Left cardiac atrium (tissue), 4 donors: ENCODE measurements around the gene KRT16. TPM values are rescaled to one million over a fixed set of nuclear protein-coding genes. Genes with fewer than 3 reads are reported as not detected.
"Not testable (repeated sequence)": the region's sequence is repeated elsewhere in the genome, so short reads cannot be mapped to it uniquely, and the experiment has no call there.

Source experiments
- ATAC-seq, 2 donors: fragments of 200-7000 bp; cut with Tn5 transposase; one replicate each; pipeline ENCODE4 v1.9.1; 2020; ENCODE audit warnings: mild to moderate bottlenecking in 2 of 2, moderate library complexity in 2 of 2
- DNase-seq: peaks from one replicate; pipeline ENCODE4 v3.0.0-alpha.2; 2020
- intact Hi-C, 2 donors: fragments of 100-400 bp; cut with DNase I; formaldehyde crosslinking; loops; one replicate each; pipeline versions ENCODE4 v1.14.1 to v1.15.1; 2022 to 2023
- total RNA-seq, 2 donors: library from RNA; stranded (reverse); fragmentation: NEBNext Ultra II Directional; extraction: Animal tissue kit (Norgen Biotek cat#: 25700); gene quantifications; one replicate each; pipeline ENCODE4 v1.2.1, GENCODE V29; 2021
- donor health status: DM: no; HTN: yes; CAD: no.
- donor health status: DM: no; HTN: yes; CAD: no; lungs with severe emphysema.
- donor health status: DM: yes; HTN: yes; CAD: no.
- donor health status: Dilated cardiomyopathy.

The KRT16 gene
- total RNA-seq, 2 donors from 2014 or later: 0.44 to 1.1 TPM

GRCh38 chr17:41592601-41593305 is 19.8 kb downstream of the KRT16 start:
- ATAC-seq (peak in 1 of 2 donors; percentile 15), DNase-seq (no peak)
- intact Hi-C loops: no loop called here

- DNase-seq (no peak), ATAC-seq (peak in 1 of 2 donors; percentile 18)
- intact Hi-C loops: no loop called here
Measured at GRCh38 chr17:41589301-41589700, 23.3 kb downstream of the KRT16 start.

- intact Hi-C loops: no loop called here
- ATAC-seq (peak in 1 of 2 donors; percentile 55), DNase-seq (no peak)
Measured at GRCh38 chr17:41588126-41588810, 24.3 kb downstream of the KRT16 start.

- intact Hi-C loops: no loop called here
- ATAC-seq (no peak), DNase-seq (no peak)
Measured at GRCh38 chr17:41586863-41587495, 25.6 kb downstream of the KRT16 start, which contains the start of gene KRT14. Gene KRT14 (minus strand): TSS chr17:41586895. CDS start chr17:41586834, 61 bp downstream.

GRCh38 chr17:41585301-41586056 is 27.1 kb downstream of the KRT16 start:
- DNase-seq (no peak), ATAC-seq (no peak)
- intact Hi-C loops: no loop called here

- intact Hi-C loops, ATAC-seq, DNase-seq: not testable (repeated sequence)
Measured at GRCh38 chr17:41584331-41584927, 28.1 kb downstream of the KRT16 start.

- DNase-seq: no peak
- peak in 1 of 2 donors; percentile 3 for ATAC-seq
- intact Hi-C loops: no loop called here
Measured at GRCh38 chr17:41583137-41584127, 29.1 kb downstream of the KRT16 start.

- peak in 1 of 2 donors; percentile 33 for ATAC-seq
- DNase-seq, intact Hi-C loops: not testable (repeated sequence)
Measured at GRCh38 chr17:41582061-41582968, 30.3 kb downstream of the KRT16 start.

GRCh38 chr17:41581366-41582060 is 31.1 kb downstream of the KRT16 start:
- no peak for DNase-seq
- intact Hi-C loops: no loop called here
- ATAC-seq: no peak

- intact Hi-C loops: no loop called here
- no peak for ATAC-seq
- no peak for DNase-seq
Measured at GRCh38 chr17:41580687-41581365, 31.7 kb downstream of the KRT16 start.

GRCh38 chr17:41580244-41580575 is 32.4 kb downstream of the KRT16 start:
- intact Hi-C loops: no loop called here
- no peak for DNase-seq
- ATAC-seq: no peak

GRCh38 chr17:41579484-41580243 is 32.9 kb downstream of the KRT16 start:
- DNase-seq (peak; percentile 71), ATAC-seq (peak; percentile 80 to 86)
- intact Hi-C loops: no loop called here

- ATAC-seq: no peak
Measured at GRCh38 chr17:41578971-41579370, 33.6 kb downstream of the KRT16 start.

GRCh38 chr17:41578538-41578937 is 34.0 kb downstream of the KRT16 start:
- DNase-seq (no peak), ATAC-seq (no peak)
- intact Hi-C loops: no loop called here

More at GRCh38 chr17:41578971-41579370, 33.6 kb downstream of the KRT16 start:
- intact Hi-C loops: no loop called here
- no peak for DNase-seq

- DNase-seq, ATAC-seq, intact Hi-C loops: not testable (repeated sequence)
Measured at GRCh38 chr17:41576740-41577139, 35.8 kb downstream of the KRT16 start.
